GM19468 (cell line): ENCODE results near the gene KATNAL1.

ENCODE experiments used
- ATAC-seq: cut with Tn5 transposase; IDR thresholded peaks from one replicate; pipeline ENCODE4 v1.9.1; 2021; ENCODE audit warnings: mild to moderate bottlenecking, moderate library complexity, moderate number of reproducible peaks; ENCODE audit not compliant: unreplicated experiment; ENCODE audit errors: extremely low read depth

KATNAL1 gene

DNA sequence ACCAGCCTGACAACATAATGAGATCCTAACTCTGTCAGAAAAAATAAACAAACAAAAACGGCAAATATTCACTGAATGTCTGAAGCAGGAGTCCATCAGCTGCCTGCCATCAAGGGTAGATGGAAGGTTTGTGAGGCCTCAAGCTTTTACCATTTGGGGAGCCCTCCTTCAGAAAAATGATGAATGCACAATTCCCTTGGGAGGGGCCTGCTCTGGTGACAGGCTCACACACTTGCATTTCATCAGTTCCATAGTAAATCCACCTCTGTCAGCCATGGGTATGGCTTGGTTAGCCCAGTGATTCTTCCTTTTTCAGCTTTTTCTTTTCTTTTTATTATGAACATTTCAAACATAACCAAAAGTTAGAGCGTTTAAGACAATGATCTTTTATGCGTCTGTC, 26.3 kb upstream of the KATNAL1 start:
- ATAC-seq, result no peak

DNA sequence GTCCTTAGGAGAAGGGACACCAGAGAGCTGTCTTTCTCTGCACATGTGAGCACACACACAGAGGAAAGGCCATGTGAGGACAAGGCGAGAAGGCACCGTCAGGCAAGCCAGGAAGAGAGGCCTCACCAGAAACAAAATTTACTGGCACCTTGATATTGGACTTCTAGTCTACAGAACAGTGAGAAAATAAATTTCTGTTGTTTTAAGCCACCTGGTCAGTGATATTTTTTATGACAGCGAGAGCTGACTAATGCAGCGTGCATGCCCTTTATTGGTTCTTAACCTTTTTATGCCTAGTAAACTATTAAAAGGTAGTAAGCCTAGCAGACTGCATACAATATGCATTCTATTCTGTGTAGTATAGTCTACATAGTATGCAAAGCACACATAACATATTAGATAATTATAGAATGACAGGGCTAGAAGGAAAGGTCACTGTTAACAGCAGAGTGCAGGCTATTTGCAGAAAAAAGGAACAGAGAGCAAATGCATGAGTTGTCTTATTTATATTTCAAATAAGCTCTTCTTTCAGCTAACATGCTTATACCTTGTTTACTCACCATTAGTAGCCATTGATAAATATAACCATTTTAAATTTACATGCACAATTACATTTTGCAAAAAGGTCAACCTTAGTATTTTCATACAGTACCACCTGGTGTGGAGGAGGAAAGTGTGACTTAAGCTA, 25.2 kb upstream of the KATNAL1 start:
- ATAC-seq, result peak; percentile 55

DNA sequence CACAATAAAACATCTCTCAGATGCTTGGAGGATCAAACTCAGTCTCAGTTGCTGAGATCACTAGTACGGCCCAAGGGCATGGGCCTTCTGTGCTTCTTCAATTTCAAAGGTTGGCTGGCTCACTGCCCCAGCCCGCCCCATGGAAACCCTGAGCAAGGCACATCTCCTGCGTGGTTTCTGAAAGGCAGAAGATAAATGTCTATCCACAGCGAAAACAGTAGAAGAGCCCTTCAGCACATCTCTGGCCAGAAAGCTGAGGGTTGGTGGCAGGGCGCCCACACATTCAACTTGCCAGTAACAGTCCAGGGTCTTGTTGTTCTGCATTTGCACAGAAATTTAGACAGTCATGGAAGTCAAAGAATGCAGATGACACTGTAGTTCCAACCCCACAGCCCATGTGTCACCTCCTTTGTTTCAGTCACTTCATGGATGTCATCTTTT, 24.0 kb upstream of the KATNAL1 start:
- ATAC-seq, result no peak

DNA sequence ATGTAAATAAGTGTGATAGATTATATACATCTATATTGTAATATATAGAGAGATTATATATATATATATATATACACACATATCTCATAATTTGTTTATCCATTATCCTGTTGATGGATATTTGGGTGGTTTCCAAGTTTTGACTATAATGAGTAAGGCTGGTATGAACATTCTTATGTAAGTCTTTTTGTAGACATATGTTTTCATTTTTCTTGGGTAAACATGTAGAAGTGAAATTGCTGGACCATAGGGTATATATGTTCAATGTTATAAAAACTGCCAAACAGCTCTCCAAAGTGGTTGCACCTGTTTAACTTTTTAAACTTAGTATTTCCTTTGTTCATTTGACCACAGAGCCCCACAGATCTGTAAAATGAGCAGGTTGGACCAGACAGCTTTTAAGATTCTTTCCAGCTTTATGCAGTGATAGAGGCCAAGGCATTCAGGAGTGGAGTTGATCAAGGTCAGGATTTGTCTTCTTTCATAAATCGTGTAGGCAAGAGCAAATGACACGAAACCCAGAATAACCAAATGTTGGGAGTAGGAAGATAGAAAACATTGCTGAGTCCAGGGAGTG, 21.7 kb upstream of the KATNAL1 start:
- no peak for ATAC-seq

DNA sequence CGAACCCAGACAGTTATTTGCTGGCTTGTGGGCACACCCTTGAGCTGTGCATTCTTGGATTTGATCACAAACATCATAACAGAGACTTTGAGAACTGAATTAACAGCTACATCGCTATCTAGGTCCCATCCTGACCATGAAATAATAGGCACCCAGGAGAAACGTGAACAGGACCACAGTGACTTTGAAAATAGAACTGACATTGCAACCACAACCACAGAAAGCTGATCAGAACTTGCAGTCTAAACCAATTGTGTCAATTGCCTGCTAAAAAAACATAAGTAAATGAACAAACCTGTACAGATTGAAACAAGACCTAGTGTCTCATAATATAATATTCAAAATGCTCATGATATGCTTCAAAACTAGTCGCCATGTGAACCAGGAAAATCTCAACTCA, 18.3 kb upstream of the KATNAL1 start:
- ATAC-seq, result no peak

DNA sequence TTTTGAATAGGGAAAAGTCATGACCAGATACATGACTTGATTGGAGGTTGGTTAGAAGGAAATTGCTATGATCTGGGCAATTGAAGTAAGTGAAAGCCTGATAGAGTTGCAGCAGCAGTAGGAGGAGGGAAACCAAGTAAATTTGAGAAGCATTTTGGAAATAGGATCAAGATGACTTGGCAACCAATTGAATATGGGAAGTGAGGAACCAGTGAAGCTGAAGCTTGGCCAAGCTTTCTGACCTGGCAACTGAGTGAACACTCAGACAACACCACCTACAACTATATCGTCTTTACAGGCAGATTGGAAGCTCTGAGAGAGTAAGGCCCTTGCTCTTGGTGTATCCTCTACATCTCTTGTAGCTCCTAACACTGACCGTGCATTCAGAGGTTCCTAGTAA, 16.2 kb upstream of the KATNAL1 start:
- ATAC-seq, result no peak

DNA sequence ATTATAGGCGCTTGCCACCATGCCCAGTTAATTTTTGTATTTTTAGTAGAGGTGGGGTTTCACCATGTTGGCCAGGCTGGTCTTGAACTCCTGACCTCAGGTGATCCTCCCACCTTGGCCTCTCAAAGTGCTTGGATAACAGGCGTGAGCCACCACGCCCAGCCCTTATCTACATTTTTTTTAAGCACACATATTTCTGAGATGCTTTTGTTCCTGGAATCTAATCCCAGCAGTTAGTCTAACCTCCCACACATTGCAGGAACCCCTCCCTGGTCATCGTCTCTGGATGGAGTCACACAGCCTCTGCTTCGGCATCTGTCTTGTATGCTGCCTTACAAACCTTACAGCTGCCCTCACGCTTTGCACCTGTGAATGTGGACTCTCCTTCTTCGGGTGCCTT, 15.1 kb upstream of the KATNAL1 start:
- no peak for ATAC-seq

DNA sequence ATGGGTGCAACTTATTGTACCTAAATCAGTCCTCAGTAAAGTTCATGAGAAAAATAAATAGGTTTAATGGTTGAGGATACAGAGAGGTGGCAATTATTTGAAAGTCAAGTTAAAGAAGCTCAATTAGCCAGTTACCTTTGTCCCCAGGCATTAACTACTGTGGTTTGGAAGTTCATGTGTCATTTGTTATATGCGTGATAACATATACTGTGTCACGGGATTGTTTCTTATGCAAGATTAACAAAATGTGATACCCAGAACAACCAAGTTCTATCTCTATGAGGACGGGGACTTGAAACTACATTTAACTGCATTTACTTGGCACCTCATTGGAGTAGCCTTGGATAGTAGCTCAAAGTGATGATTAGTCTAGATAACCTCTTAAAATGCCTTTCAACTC, 13.9 kb upstream of the KATNAL1 start:
- ATAC-seq, result no peak

DNA sequence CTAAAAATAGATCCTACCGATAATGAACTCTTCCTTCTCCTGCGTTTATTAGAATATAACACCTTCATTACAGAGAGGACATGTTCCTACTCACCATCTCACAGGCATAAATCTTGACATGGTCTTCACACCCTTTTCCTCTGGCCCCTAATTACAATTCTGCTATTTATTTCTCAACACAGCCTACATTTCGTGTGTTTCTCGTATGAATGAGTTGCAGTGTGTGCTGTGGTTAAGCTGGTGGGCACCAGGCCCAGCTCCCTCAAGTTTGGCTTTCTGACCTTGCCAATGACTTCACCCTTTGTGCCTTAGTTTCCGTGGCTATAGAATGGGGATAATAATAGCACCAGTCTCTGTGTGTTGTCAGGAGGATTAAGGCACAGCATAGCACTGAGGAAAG, 12.3 kb upstream of the KATNAL1 start:
- ATAC-seq, result no peak

DNA sequence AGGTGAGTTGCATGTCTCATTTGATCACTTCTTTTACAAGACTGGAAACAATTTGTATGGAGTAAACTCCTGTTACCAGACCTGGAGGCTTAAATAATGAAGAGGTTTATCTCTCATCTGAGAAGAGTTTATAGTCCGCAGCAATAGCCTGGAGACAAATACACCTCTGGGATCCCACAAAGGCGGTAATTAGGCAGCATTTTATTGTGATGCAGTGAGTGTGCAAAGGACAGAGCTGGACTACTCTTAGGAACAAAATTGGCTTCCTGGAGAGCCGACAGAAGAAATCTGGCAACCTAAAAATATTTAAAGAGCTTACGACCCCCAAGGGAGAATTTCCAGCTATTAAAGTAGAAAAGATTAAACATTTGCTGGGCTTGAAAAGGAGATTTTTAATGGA, 11.8 kb upstream of the KATNAL1 start:
- no peak for ATAC-seq

DNA sequence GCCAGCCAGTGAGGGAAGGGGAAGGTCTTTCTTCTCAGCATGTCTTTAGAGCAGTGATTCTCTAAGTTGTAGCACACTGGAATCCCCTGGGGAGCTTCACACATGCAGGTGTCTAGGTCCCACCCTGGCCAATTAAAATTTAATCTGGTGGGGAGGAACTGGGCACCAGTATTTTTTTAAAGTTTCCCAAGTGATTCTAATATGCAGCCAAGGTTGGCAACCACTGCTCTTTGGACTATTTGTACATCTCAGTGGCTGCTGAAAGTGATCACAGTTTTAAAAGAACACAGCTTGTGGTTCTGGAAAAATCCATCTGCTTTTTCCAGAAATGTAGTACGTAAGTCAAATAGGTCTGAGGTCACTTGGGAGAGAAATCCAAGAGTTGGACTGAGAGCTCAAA, 10.7 kb upstream of the KATNAL1 start:
- ATAC-seq, result no peak

DNA sequence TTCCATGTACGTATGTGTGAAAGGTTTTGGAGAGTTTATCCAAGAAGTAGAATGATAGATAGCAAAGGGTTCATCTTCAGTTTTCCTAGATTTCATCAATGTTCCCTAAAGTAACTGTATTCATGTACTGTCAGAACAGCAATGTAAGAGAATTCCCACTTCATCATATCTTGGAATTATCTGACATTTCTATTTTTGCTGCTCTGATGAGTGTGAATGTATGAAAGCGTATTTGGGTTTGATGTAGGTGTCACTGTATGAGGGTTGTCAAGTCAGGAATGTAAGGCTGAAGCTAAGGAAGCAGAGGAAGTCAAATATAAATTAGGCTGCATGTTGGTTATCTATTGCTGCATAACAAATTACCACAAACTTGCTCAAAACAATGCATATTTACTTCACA, 7.2 kb upstream of the KATNAL1 start:
- no peak for ATAC-seq

DNA sequence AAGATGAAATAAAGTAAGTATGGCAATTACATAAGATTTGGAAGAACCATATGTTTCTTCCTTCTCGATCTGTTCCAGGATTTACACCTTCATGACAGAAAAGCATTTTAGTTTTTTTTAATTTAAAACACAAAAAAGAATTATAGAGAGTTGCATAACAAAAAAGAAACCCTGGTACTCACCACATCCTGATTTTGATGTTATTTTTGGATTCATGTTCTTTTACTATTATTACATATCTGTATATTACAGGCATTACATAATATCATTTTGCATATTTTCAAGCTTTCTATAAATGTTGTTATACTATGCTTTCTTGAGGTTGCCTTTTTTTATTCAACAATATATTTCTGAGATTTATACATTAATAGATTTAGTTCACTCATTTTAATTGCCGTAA, 6.7 kb upstream of the KATNAL1 start:
- ATAC-seq, result no peak

DNA sequence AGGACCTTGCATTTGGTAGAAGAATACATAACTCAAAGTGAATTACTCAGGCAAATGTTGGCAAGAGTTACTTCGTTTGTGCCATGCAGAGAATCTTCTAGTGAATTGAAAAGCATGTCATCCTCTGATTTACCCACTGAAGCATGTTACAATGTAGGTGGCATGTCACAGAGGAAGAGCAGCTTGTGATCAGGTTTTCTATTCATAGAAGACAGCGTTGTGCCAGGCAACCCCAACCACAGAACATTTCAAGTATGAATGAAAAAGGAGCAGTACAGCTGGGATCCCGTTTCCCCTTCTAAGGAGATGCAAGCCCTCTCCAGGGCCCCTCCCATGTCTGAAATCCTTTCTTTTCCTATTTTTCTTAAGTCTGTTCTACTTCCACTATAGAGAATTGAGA, 6.0 kb upstream of the KATNAL1 start:
- no peak for ATAC-seq

DNA sequence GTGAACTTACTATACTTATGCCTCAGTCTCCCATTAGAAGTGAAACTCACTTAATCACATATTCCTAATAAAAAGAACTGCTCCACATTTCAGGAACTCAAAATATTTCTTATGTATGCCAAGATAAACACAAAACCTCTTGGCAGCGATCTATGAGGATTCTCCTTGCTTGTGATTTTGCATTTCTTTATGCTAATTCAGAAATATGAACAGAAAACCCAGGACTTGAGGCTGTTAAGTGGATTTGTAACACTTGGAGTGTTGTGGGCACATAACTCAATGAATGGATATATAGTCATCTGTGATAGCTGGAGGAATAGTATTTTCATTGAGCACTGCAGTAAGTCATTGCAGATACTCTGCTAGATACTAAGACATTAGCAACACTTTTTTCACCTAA, 5.6 kb upstream of the KATNAL1 start:
- ATAC-seq, result no peak

DNA sequence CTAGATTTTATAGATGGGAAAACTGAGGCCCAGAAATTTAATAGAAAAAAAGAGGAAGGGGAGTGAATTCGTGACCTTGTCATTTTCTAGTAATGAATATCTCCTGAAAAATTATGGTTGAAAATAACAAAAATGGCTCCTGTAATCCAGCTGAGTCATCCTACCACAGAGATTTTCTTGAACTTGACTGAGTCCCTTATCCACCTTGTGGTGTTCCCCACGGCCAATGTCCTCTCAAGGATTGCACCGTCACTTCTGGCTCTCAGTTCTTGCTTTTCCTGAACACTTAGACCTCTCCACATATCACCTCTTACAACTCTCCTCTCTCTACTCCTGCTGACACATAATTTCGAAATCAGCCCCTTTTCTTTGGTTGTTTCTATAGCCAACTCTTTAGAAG, 1.2 kb upstream of the KATNAL1 start:
- ATAC-seq, result no peak

DNA sequence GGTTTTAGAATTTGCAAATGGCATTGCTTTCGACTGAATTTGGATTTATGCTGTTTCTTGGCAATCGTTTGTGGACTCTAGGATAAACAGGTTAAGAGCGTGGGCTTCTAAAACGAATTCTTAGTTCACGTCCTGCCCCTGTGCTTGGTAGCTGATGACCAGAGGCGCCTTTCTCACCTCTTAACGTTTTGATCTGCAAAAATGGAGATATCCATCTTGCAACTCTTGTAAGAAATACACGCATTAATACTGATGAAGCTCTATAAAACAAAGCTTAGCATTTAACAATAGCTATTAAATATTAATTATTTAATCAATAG, 580 bp upstream of the KATNAL1 start:
- ATAC-seq, result no peak

DNA sequence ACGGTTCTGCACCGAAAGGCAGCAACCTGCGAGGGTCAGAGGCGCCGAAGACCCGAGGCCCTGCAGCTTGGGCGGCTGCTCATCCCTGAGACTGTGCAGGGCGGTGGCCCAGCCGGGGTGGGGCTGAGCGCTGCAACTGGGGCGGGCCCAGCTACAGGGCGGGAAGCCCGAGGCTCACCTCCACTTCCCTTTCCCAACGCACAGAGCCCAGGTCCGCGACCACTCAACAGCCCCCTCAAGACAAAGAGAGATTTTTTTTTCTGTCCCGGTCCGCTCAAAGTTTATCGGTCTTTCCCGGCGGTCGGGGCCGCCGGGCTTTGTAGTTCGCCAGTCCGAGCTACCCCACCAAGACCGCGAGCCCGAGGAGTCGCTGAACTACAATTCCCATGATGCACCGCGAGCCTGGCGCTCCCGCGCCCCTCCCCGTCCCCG, 573 bp downstream of the KATNAL1 start:
- peak; percentile 54 for ATAC-seq

DNA sequence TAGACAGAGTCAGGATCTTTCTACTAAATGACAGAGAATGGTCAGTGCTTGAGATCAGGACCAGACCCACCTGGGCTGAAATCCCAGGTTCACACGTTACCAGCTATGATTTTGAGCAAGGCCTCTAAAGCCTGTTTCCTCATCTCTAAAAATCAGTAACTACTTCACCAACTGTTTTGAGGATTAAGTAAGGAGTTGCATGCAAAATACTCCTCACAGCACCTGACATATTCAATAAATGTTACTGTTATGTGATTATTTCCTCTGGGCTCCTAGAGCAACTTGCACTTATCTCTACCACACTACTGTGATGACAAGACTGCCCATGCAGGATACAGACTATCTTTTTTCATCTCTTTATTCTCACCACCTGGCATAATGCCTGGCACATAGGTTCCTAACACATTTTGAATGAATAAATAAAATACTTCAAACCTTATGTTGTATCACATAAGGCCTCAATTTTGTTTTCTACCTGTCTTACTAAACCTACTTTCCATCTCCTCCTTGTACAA, 1.8 kb downstream of the KATNAL1 start:
- no peak for ATAC-seq

DNA sequence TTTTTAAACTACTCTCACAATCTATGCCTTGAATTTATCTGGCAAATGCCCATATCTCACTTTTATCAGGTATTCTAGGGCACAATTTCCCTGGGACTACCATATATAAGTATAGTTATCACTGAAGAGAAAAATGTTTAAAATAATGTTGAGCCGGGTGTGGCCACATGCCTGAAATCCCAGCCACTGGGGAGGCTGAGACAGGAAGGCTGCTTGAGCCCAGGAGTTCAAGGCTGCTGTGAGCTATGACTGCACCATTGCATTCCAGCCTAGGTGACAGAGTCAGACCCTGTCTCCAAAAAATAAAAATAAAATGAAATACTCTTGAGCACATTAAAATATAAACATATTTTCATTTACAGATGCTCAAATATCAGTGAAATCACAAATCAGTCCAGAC, 4.1 kb downstream of the KATNAL1 start:
- no peak for ATAC-seq

DNA sequence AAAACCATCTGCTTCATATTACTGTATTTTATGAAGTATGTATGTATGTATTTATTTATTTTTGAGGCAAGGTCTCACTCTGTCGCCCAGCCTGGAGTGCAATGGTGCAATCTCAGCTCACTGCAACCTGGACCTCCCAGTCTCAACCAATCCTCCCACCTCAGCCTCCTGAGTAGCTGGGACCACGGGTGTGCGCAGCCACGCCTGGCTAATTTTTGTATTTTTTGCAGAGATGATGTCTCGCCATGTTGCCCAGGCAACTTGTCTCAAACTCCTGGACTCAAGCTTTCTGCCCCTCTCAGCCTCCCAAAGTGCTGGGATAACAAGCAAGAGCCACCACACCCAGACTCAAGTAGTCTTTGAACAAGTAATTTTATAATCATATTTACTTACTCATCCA, 5.5 kb downstream of the KATNAL1 start:
- ATAC-seq, result no peak

DNA sequence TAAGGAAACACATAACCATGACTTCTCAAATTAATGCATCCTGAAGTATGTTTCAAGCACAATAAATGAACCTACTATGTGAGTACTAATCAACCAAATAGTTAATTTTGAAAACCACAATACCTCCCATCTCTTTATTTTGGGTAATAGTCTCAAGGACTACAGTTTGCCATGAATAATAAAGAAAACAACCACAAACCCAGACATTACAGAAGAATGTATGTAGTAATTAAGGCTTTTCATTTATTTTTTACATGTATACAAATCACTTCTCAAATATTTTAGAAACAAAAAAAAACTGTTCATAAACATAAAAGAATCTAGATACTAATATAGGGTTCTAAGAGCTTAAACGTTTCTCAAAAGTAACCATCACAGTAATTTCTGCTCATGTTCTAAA, 6.8 kb downstream of the KATNAL1 start:
- ATAC-seq, result no peak
